ENCODE measurements around the gene RBM47. TPM values are rescaled to one million over a fixed set of nuclear protein-coding genes. Genes with fewer than 3 reads are reported as not detected.

The RBM47 gene
- total and polyA plus RNA-seq, 2 experiments from 2014 or later = 35.6 to 139 TPM

DNA sequence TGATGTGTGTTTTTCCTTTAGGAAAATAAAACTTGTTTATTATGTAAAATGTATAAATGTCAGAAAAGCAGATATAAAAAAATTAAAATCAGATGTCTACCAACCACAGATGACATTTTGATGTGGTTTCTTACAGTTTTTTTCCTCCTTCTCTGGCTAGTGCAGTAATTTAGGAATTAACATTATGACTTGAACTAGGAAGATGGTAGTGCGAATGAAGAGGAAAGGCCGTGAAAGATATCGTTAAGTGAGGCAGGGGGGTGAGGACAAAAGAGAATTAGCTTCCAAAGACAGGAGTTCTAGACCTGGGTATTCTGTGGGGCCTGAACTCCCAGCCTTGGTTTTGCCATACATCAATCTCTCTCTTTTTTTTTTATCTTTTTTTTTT is 98.0 kb downstream of the RBM47 start:
- peaks cover 47% of the 10 kb centered on the region for H3K79me2 ChIP-seq (replicated peaks; ENCODE audit: insufficient read depth)
- no peaks in the 10 kb centered on the region; the same call in 1 of the 2 replicates for H4K20me1 ChIP-seq (replicated peaks; ENCODE audit: insufficient read depth)
- Mint-ChIP-seq H3K36me3 (ENCODE audit: low read depth) (peaks cover 45% of the 10 kb centered on the region), H3K9me3 (no peaks in the 10 kb centered on the region), H3K27ac (no peak overlapping the region), H3K4me3 (no peak overlapping the region), H3K27me3 (ENCODE audit: insufficient read depth, low read depth, poor library complexity) (peaks cover 9% of the 10 kb centered on the region), H3K4me1 (no peaks in the 10 kb centered on the region; the same call in 2 of the 3 replicates)
- no peak overlapping the region for H2AFZ ChIP-seq
- TF ChIP-seq, protein P1, sequence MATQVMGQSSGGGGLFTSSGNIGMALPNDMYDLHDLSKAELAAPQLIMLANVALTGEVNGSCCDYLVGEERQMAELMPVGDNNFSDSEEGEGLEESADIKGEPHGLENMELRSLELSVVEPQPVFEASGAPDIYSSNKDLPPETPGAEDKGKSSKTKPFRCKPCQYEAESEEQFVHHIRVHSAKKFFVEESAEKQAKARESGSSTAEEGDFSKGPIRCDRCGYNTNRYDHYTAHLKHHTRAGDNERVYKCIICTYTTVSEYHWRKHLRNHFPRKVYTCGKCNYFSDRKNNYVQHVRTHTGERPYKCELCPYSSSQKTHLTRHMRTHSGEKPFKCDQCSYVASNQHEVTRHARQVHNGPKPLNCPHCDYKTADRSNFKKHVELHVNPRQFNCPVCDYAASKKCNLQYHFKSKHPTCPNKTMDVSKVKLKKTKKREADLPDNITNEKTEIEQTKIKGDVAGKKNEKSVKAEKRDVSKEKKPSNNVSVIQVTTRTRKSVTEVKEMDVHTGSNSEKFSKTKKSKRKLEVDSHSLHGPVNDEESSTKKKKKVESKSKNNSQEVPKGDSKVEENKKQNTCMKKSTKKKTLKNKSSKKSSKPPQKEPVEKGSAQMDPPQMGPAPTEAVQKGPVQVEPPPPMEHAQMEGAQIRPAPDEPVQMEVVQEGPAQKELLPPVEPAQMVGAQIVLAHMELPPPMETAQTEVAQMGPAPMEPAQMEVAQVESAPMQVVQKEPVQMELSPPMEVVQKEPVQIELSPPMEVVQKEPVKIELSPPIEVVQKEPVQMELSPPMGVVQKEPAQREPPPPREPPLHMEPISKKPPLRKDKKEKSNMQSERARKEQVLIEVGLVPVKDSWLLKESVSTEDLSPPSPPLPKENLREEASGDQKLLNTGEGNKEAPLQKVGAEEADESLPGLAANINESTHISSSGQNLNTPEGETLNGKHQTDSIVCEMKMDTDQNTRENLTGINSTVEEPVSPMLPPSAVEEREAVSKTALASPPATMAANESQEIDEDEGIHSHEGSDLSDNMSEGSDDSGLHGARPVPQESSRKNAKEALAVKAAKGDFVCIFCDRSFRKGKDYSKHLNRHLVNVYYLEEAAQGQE (IDR thresholded peaks at IDR 0.05; ENCODE audit: unreplicated experiment) = no peak
- no peak for TF ChIP-seq STAT1 (IDR thresholded peaks at IDR 0.05; ENCODE audit: unreplicated experiment)
- TF ChIP-seq NANOG (IDR thresholded peaks at IDR 0.05; ENCODE audit: borderline replicate concordance) = no peak
- TF ChIP-seq, protein P2, sequence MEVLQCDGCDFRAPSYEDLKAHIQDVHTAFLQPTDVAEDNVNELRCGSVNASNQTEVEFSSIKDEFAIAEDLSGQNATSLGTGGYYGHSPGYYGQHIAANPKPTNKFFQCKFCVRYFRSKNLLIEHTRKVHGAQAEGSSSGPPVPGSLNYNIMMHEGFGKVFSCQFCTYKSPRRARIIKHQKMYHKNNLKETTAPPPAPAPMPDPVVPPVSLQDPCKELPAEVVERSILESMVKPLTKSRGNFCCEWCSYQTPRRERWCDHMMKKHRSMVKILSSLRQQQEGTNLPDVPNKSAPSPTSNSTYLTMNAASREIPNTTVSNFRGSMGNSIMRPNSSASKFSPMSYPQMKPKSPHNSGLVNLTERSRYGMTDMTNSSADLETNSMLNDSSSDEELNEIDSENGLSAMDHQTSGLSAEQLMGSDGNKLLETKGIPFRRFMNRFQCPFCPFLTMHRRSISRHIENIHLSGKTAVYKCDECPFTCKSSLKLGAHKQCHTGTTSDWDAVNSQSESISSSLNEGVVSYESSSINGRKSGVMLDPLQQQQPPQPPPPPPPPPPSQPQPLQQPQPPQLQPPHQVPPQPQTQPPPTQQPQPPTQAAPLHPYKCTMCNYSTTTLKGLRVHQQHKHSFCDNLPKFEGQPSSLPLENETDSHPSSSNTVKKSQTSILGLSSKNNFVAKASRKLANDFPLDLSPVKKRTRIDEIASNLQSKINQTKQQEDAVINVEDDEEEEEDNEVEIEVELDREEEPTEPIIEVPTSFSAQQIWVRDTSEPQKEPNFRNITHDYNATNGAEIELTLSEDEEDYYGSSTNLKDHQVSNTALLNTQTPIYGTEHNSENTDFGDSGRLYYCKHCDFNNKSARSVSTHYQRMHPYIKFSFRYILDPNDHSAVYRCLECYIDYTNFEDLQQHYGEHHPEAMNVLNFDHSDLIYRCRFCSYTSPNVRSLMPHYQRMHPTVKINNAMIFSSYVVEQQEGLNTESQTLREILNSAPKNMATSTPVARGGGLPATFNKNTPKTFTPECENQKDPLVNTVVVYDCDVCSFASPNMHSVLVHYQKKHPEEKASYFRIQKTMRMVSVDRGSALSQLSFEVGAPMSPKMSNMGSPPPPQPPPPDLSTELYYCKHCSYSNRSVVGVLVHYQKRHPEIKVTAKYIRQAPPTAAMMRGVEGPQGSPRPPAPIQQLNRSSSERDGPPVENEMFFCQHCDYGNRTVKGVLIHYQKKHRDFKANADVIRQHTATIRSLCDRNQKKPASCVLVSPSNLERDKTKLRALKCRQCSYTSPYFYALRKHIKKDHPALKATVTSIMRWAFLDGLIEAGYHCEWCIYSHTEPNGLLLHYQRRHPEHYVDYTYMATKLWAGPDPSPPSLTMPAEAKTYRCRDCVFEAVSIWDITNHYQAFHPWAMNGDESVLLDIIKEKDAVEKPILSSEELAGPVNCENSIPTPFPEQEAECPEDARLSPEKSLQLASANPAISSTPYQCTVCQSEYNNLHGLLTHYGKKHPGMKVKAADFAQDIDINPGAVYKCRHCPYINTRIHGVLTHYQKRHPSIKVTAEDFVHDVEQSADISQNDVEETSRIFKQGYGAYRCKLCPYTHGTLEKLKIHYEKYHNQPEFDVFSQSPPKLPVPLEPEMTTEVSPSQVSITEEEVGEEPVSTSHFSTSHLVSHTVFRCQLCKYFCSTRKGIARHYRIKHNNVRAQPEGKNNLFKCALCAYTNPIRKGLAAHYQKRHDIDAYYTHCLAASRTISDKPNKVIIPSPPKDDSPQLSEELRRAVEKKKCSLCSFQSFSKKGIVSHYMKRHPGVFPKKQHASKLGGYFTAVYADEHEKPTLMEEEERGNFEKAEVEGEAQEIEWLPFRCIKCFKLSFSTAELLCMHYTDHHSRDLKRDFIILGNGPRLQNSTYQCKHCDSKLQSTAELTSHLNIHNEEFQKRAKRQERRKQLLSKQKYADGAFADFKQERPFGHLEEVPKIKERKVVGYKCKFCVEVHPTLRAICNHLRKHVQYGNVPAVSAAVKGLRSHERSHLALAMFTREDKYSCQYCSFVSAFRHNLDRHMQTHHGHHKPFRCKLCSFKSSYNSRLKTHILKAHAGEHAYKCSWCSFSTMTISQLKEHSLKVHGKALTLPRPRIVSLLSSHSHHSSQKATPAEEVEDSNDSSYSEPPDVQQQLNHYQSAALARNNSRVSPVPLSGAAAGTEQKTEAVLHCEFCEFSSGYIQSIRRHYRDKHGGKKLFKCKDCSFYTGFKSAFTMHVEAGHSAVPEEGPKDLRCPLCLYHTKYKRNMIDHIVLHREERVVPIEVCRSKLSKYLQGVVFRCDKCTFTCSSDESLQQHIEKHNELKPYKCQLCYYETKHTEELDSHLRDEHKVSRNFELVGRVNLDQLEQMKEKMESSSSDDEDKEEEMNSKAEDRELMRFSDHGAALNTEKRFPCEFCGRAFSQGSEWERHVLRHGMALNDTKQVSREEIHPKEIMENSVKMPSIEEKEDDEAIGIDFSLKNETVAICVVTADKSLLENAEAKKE (CRISPR knock-in tag; IDR thresholded peaks at IDR 0.05) = no peak
- 0 out of 2 replicates have a peak overlapping the region, but pooled peaks have one; percentile 26 for H3K27ac ChIP-seq (ENCODE audit: low read depth)
- 0 out of 2 replicates have a peak, but pooled peaks cover 6% of the 10 kb centered on the region for H3F3A ChIP-seq (replicated peaks; ENCODE audit: low read depth)
- peaks cover 5% of the 10 kb centered on the region; the same call in 1 of the 2 replicates for H3K4me1 ChIP-seq (ENCODE audit: insufficient read depth)
- H3K9me2 ChIP-seq (ENCODE audit: insufficient read depth) = no peaks in the 10 kb centered on the region
- no peaks in the 10 kb centered on the region; the same call in 1 of the 2 replicates for H3K36me3 ChIP-seq (ENCODE audit: insufficient read depth)
- no peaks in the 10 kb centered on the region for H3K27me3 ChIP-seq (ENCODE audit: insufficient read depth)
- ATAC-seq = no peak
- no peak for DNase-seq (ENCODE audit: low spot score)
- H3K4me3 ChIP-seq = no peak overlapping the region
- H3K4me2 ChIP-seq = no peak overlapping the region

All from GM23338 (cell line).